ENCODE measurements around the gene SLC12A4.

DNA sequence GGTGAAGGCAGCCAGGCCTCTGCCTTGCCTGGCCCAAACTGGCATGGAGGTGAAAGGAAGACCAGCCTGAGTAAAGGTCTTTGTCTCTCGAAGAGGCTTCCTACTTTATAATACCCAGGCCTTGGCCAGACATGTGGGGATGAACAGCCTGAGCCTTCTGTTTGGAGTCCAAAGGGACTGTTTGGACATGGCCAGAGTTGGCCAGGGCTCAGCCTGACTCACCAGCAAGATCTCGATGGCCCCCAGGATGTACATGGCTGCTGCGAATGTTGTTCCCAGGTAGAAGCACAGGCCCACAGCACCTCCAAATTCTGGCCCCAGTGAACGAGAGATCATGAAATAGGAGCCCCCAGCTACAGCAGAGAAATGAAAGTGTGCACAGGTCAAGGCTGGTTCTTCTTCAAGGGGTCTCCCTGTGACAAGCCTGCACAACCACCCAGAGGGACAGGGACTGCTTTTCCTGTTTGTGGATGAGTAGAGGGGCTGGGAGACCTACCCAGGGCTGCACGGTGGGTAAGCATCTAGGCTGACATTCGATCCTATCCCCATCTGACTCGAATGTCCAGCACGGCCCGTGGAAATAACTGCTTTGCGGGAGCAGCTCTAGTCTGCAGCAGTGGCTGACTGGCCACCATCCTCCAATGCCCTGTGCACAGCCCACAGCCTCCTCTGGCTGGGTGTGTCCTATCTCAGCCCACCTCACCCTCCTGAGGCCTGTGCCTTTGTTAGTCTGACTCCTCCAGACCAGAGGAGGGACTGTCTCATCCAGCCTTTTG, 13.8 kb downstream of the SLC12A4 start:
- TF ChIP-seq, protein P1, sequence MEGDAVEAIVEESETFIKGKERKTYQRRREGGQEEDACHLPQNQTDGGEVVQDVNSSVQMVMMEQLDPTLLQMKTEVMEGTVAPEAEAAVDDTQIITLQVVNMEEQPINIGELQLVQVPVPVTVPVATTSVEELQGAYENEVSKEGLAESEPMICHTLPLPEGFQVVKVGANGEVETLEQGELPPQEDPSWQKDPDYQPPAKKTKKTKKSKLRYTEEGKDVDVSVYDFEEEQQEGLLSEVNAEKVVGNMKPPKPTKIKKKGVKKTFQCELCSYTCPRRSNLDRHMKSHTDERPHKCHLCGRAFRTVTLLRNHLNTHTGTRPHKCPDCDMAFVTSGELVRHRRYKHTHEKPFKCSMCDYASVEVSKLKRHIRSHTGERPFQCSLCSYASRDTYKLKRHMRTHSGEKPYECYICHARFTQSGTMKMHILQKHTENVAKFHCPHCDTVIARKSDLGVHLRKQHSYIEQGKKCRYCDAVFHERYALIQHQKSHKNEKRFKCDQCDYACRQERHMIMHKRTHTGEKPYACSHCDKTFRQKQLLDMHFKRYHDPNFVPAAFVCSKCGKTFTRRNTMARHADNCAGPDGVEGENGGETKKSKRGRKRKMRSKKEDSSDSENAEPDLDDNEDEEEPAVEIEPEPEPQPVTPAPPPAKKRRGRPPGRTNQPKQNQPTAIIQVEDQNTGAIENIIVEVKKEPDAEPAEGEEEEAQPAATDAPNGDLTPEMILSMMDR (IDR thresholded peaks at IDR 0.05), result no peak
- TF ChIP-seq POLR2A (IDR thresholded peaks at IDR 0.05), result no peak

Measured in right lobe of liver (tissue), 4 donors.